HepG2 (cell line): Measurements from ENCODE around the gene POU3F1. TPM values are rescaled to one million over a fixed set of nuclear protein-coding genes. Genes with fewer than 3 reads are reported as not detected.

Experiments
- ATAC-seq: fragments of 200-7000 bp; cut with Tn5 transposase; 3 replicates; pipeline ENCODE4 v1.9.1; 2020; ENCODE audit warnings: mild to moderate bottlenecking, moderate library complexity
- BruUV-seq: library from RNA; stranded (reverse); fragments of 400-500 nt; replicated peaks from 2 replicates; lab custom pipeline; 2021; lab: Mats Ljungman, UMichigan
- CTCF ChIA-PET: fragments of 300-600 bp; formaldehyde crosslinking; extraction: SDS; loops from one replicate; lab custom pipeline; 2021; ENCODE audit warnings: low total read pairs, inconsistent platforms, low intra/inter-chr PET ratio; lab: Yijun Ruan, JAX
- POLR2A ChIA-PET: fragments of 350-600 bp; sonication (Branson Sonifier 250); formaldehyde crosslinking; loops from one replicate; lab custom pipeline; 2020; ENCODE audit warnings: antibody characterized with exemption, inconsistent platforms; lab: Yijun Ruan, JAX
- DNase-seq: peaks from one replicate; pipeline ENCODE4 v3.0.0-alpha.2; 2015; ENCODE audit warnings: low spot score
- FAIRE-seq: peaks from 3 replicates; lab custom pipeline; 2011; peaks lifted over from hg19 to GRCh38; lab: Jason Lieb, UNC
- H2AFZ ChIP-seq: one replicate; pipeline ENCODE4 v1.6.1; 2011; ENCODE audit warnings: low read length, inconsistent platforms
- H3K27ac ChIP-seq: fragments of 300-600 bp; 3 replicates; pipeline ENCODE4 v1.8.0; 2011; ENCODE audit warnings: mixed run types, mild to moderate bottlenecking, mixed read lengths, low read length, inconsistent platforms; ENCODE audit not compliant: insufficient read depth; ENCODE audit errors: extremely low read length
- H3K27me3 ChIP-seq, 2 experiments: fragments of 200-600 bp in 1 of 2; 2 replicates in 1 of 2; 3 replicates in 1 of 2; pipeline versions ENCODE4 v1.6.0 to v1.8.0; 2011; ENCODE audit warnings: low read length in 2 of 2, mild to moderate bottlenecking in 2 of 2, moderate library complexity in 2 of 2, inconsistent platforms in 1 of 2; ENCODE audit not compliant: insufficient read depth in 2 of 2, control insufficient read depth in 1 of 2
- H3K36me3 ChIP-seq, 2 experiments: fragments of 200-600 bp in 1 of 2; replicated peaks in 1 of 2; 2 replicates in 1 of 2; 3 replicates in 1 of 2; pipeline versions ENCODE4 v1.5.1 to v1.8.0; 2011; ENCODE audit warnings: low read length in 2 of 2, inconsistent platforms in 1 of 2; ENCODE audit not compliant: insufficient read depth in 2 of 2, control insufficient read depth in 1 of 2
- H3K4me1 ChIP-seq: 2 replicates; pipeline ENCODE4 v1.5.1; 2012; ENCODE audit warnings: low read length, inconsistent platforms; ENCODE audit not compliant: insufficient read depth
- H3K4me2 ChIP-seq: 2 replicates; pipeline ENCODE4 v1.6.0; 2011; ENCODE audit warnings: low read depth, low read length, inconsistent platforms
- H3K4me3 ChIP-seq, 3 experiments: fragments of 200-600 bp in 1 of 3; sonication (generic), shearing (Covaris generic) in 1 of 3; replicated peaks in 1 of 3; 2 replicates each; pipeline ENCODE4 v1.5.1; 2011 to 2016; ENCODE audit warnings: low read length in 3 of 3, inconsistent platforms in 2 of 3, low read depth in 2 of 3, mild to moderate bottlenecking in 2 of 3, control low read depth in 1 of 3, mixed read lengths in 1 of 3; ENCODE audit not compliant: insufficient read depth in 1 of 3
- H3K79me2 ChIP-seq: one replicate; pipeline ENCODE4 v1.6.1; 2011; ENCODE audit warnings: low read length, inconsistent platforms; ENCODE audit not compliant: insufficient read depth
- H3K9ac ChIP-seq: 2 replicates; pipeline ENCODE4 v1.6.0; 2011; ENCODE audit warnings: mild to moderate bottlenecking, low read depth, low read length, inconsistent platforms; ENCODE audit not compliant: insufficient read depth
- H3K9me3 ChIP-seq: 2 replicates; pipeline ENCODE4 v1.5.1; 2012; ENCODE audit warnings: mild to moderate bottlenecking, low read length
- H4K20me1 ChIP-seq: 2 replicates; pipeline ENCODE4 v1.6.0; 2011; ENCODE audit warnings: inconsistent platforms, mild to moderate bottlenecking, low read length, moderate library complexity; ENCODE audit not compliant: insufficient read depth
- ATF7 ChIP-seq, 2 experiments: fragments of 450-650 bp in 1 of 2; sonication (generic) in 1 of 2; formaldehyde crosslinking in 1 of 2; IDR thresholded peaks; 2 replicates each; pipeline versions ENCODE4 v1.4.0 to v1.6.1; 2016 to 2020; ENCODE audit warnings: antibody characterized with exemption in 1 of 2, mild to moderate bottlenecking in 1 of 2, missing genetic modification reagents in 1 of 2
- CAMTA2 ChIP-seq: sonication (generic); formaldehyde crosslinking; IDR thresholded peaks from 2 replicates; pipeline ENCODE4 v1.4.0; 2020; ENCODE audit warnings: mild to moderate bottlenecking, missing genetic modification reagents, borderline replicate concordance
- CHD4 ChIP-seq: fragments of 200-600 bp; sonication (generic); IDR thresholded peaks from 2 replicates; pipeline ENCODE4 v1.7.0; 2017; ENCODE audit warnings: mild to moderate bottlenecking, low read length, borderline replicate concordance
- E2F1 ChIP-seq: sonication (generic); formaldehyde crosslinking; IDR thresholded peaks from 2 replicates; pipeline ENCODE4 v1.5.0; 2020; ENCODE audit warnings: missing genetic modification reagents
- FOXP1 ChIP-seq, 2 experiments: fragments of 450-650 bp in 1 of 2; IDR thresholded peaks; 2 replicates each; pipeline ENCODE4 v1.6.1; 2017 to 2018; ENCODE audit warnings: antibody characterized with exemption in 1 of 2
- HOXD1 ChIP-seq: sonication (generic); formaldehyde crosslinking; IDR thresholded peaks from 2 replicates; pipeline ENCODE4 v1.5.0; 2020; ENCODE audit warnings: missing genetic modification reagents
- KLF11 ChIP-seq: IDR thresholded peaks from 2 replicates; pipeline ENCODE4 v1.6.1; 2016; ENCODE audit warnings: missing compliant biosample characterization
- MIXL1 ChIP-seq: IDR thresholded peaks from 2 replicates; pipeline ENCODE4 v1.6.1; 2016
- MXD4 ChIP-seq: IDR thresholded peaks from 2 replicates; pipeline ENCODE4 v1.6.1; 2016; ENCODE audit warnings: mild to moderate bottlenecking, missing biosample characterization, missing genetic modification reagents
- SMARCC2 ChIP-seq: fragments of 450-650 bp; IDR thresholded peaks from 2 replicates; pipeline ENCODE4 v1.6.1; 2017; ENCODE audit warnings: antibody characterized with exemption, mild to moderate bottlenecking
- SMC3 ChIP-seq: IDR thresholded peaks from 2 replicates; pipeline ENCODE4 v1.6.1; 2011; ENCODE audit warnings: low read length, improper control_type of control experiment
- SPEN ChIP-seq: sonication (generic); formaldehyde crosslinking; IDR thresholded peaks from 2 replicates; pipeline ENCODE4 v1.5.1; 2020; ENCODE audit warnings: low read depth, mild to moderate bottlenecking, missing genetic modification reagents
- ZNF160 ChIP-seq: sonication (generic); formaldehyde crosslinking; IDR thresholded peaks from 2 replicates; pipeline ENCODE4 v1.8.0; 2022; ENCODE audit warnings: mild to moderate bottlenecking, inconsistent platforms, missing genetic modification reagents
- ZNF441 ChIP-seq: sonication (generic); formaldehyde crosslinking; IDR thresholded peaks from 2 replicates; pipeline ENCODE4 v1.7.0; 2021; ENCODE audit warnings: missing genetic modification reagents, borderline replicate concordance
- ZNF550 ChIP-seq: sonication (generic); formaldehyde crosslinking; IDR thresholded peaks from 2 replicates; pipeline ENCODE4 v1.4.0; 2020; ENCODE audit warnings: mild to moderate bottlenecking, missing genetic modification reagents, borderline replicate concordance
- ZNF616 ChIP-seq: sonication (generic); formaldehyde crosslinking; IDR thresholded peaks from 2 replicates; pipeline ENCODE4 v1.5.0; 2020; ENCODE audit warnings: low read depth, mild to moderate bottlenecking, missing genetic modification reagents
- ZNF792 ChIP-seq: IDR thresholded peaks from 2 replicates; pipeline ENCODE4 v1.6.1; 2016
- WGBS: methylation state at CpG from one replicate; pipeline ENCODE4 v1.1.6; 2017; ENCODE audit warnings: low lambda C conversion rate; 5-methylcytosine and 5-hydroxymethylcytosine counted together
- in situ Hi-C: cut with HindIII; loops from 2 replicates; pipeline ENCODE4 v1.10.0; 2017; ENCODE audit warnings: low pct_unique_long_range_greater_than_20kb; ENCODE audit not compliant: extremely low pct_ligation_motif_present
- intact Hi-C: fragments of 100-400 bp; cut with micrococcal nuclease; formaldehyde crosslinking; loops from one replicate; pipeline ENCODE4 v1.10.0; 2022; ENCODE audit not compliant: unreplicated experiment
- polyA plus RNA-seq, 8 experiments: library from polyadenylated mRNA; depleted of rRNA in 3 of 8; stranded (reverse) in 7 of 8; unstranded in 1 of 8; fragments of >200 nt; fragmentation: Illumina TruSeq in 4 of 8; extraction: Trizol in 4 of 8; gene quantifications; 2 replicates each; pipeline versions ENCODE4 v1.2.1 to v1.2.3, GENCODE V29; 2011 to 2016; ENCODE audit warnings: low read depth in 4 of 8, missing spikeins in 1 of 8, mixed read lengths in 1 of 8; ENCODE audit not compliant: insufficient read depth in 1 of 8
- total RNA-seq, 5 experiments: library from RNA; depleted of rRNA; stranded (reverse); fragments of >200 nt; fragmentation: Illumina TruSeq; extraction: Trizol; gene quantifications; 2 replicates each; pipeline ENCODE4 v1.2.3, GENCODE V29; 2016; ENCODE audit warnings: low read depth in 1 of 5
- TF ChIP-seq, protein P1 (sequence below): sonication (generic); formaldehyde crosslinking; IDR thresholded peaks from 2 replicates; pipeline ENCODE4 v1.5.0; 2020; ENCODE audit warnings: missing genetic modification reagents

Gene POU3F1
- total and polyA plus RNA-seq, 2 of the 13 experiments (the other 11 are each of a cell fraction or from before 2014, with no cell fraction given) = not detected

- no peak overlapping the region for H3K4me2 ChIP-seq
- DNase-seq = no peak
- H3K9me3 ChIP-seq = no peaks in the 10 kb centered on the region
- no peak overlapping the region for H3K9ac ChIP-seq
- H4K20me1 ChIP-seq = no peaks in the 10 kb centered on the region
- CTCF ChIA-PET = no interaction called here
- BruUV-seq = no TSS peak
- H3K79me2 ChIP-seq = no peaks in the 10 kb centered on the region
- POLR2A ChIA-PET = no interaction called here
- H3K4me1 ChIP-seq = no peaks in the 10 kb centered on the region
- no peak for FAIRE-seq
- H3K4me3 ChIP-seq = no peak overlapping the region
- intact Hi-C loops = no loop called here
- no peaks in the 10 kb centered on the region for H3K36me3 ChIP-seq
- 70% methylated on average over 11 of the region's 11 CpGs for WGBS
- no peaks in the 10 kb centered on the region for H3K27me3 ChIP-seq
- TF ChIP-seq SPEN (CRISPR knock-in tag) (no peak), HOXD1 (CRISPR knock-in tag) (no peak), ZNF160 (no peak), ZNF792 (CRISPR knock-in tag) (no peak), CHD4 (no peak)
- TF ChIP-seq, protein P1, sequence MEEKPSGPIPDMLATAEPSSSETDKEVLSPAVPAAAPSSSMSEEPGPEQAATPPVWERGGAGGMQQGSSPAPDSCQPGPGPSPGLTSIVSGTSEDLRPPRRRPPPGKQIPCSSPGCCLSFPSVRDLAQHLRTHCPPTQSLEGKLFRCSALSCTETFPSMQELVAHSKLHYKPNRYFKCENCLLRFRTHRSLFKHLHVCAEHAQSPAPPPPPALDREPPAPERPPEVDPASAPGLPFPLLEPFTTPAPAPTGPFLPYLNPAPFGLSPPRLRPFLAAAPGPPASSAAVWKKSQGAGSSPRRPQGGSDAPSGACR = no peak
- no peak for ATAC-seq
- H2AFZ ChIP-seq = no peak overlapping the region
- in situ Hi-C loops = no loop called here
- H3K27ac ChIP-seq = no peak overlapping the region
These were observed 48.2 kb upstream of the POU3F1 start for GRCh38 chr1:38094711-38095290.

GRCh38 chr1:38093569-38094520 is 47.3 kb upstream of the POU3F1 start:
- in situ Hi-C loops = no loop called here
- no TSS peak for BruUV-seq
- TF ChIP-seq SMARCC2 (no peak), ZNF441 (CRISPR knock-in tag) (no peak), KLF11 (CRISPR knock-in tag) (no peak), FOXP1 (IDR thresholded peaks at IDR 0.05) (no peak), FOXP1 (CRISPR knock-in tag; IDR thresholded peaks at IDR 0.05) (no peak), SMC3 (no peak), E2F1 (CRISPR knock-in tag) (no peak), CAMTA2 (CRISPR knock-in tag) (no peak), ZNF550 (no peak), MXD4 (CRISPR knock-in tag) (no peak), ATF7 (IDR thresholded peaks at IDR 0.05) (no peak), ATF7 (CRISPR knock-in tag; IDR thresholded peaks at IDR 0.05) (no peak), ZNF616 (CRISPR knock-in tag) (no peak), MIXL1 (CRISPR knock-in tag) (no peak)

More at GRCh38 chr1:38093569-38094520, 47.3 kb upstream of the POU3F1 start:
- no peak overlapping the region for H2AFZ ChIP-seq
- no peaks in the 10 kb centered on the region for H3K9me3 ChIP-seq
- H3K9ac ChIP-seq = no peak overlapping the region
- WGBS = 38% methylated on average over 18 of the region's 18 CpGs
- H3K27me3 ChIP-seq = no peaks in the 10 kb centered on the region
- no peak overlapping the region for H3K4me2 ChIP-seq
- no peaks in the 10 kb centered on the region for H4K20me1 ChIP-seq
- ATAC-seq (no peak), FAIRE-seq (no peak), DNase-seq (no peak)
- ChIA-PET CTCF (no interaction called here), POLR2A (no interaction called here)
- intact Hi-C loops = no loop called here
- H3K36me3 ChIP-seq = no peaks in the 10 kb centered on the region
- no peaks in the 10 kb centered on the region for H3K4me1 ChIP-seq
- no peak overlapping the region for H3K27ac ChIP-seq
- no peak overlapping the region for H3K4me3 ChIP-seq
- H3K79me2 ChIP-seq = no peaks in the 10 kb centered on the region
